GM13976 (cell line): ENCODE results near the gene EXOC4.

ENCODE experiments used
- DNase-seq: peaks from one replicate; pipeline ENCODE4 v3.0.0; 2012; ENCODE audit warnings: low spot score
- in situ Hi-C: fragments of 300-500 bp; cut with MboI; formaldehyde crosslinking; loops from one replicate; pipeline ENCODE4 v1.12.0; 2022; ENCODE audit warnings: low sequenced_read_pairs, mixed read lengths, inconsistent platforms; ENCODE audit not compliant: unreplicated experiment
- TF ChIP-seq, protein P1 (sequence below): IDR thresholded peaks from 2 replicates; pipeline ENCODE4 v1.5.1; 2012; ENCODE audit warnings: borderline replicate concordance, mild to moderate bottlenecking; ENCODE audit not compliant: insufficient read depth; ENCODE audit errors: extremely low read depth, missing control alignments, control extremely low read depth

Gene EXOC4

GRCh38 chr7:133582766-133583523 is 330.1 kb downstream of the EXOC4 start:
- TF ChIP-seq, protein P1, sequence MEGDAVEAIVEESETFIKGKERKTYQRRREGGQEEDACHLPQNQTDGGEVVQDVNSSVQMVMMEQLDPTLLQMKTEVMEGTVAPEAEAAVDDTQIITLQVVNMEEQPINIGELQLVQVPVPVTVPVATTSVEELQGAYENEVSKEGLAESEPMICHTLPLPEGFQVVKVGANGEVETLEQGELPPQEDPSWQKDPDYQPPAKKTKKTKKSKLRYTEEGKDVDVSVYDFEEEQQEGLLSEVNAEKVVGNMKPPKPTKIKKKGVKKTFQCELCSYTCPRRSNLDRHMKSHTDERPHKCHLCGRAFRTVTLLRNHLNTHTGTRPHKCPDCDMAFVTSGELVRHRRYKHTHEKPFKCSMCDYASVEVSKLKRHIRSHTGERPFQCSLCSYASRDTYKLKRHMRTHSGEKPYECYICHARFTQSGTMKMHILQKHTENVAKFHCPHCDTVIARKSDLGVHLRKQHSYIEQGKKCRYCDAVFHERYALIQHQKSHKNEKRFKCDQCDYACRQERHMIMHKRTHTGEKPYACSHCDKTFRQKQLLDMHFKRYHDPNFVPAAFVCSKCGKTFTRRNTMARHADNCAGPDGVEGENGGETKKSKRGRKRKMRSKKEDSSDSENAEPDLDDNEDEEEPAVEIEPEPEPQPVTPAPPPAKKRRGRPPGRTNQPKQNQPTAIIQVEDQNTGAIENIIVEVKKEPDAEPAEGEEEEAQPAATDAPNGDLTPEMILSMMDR, result no peak
- in situ Hi-C loops, result no loop called here
- no peak for DNase-seq

GRCh38 chr7:133583545-133584171 is 330.8 kb downstream of the EXOC4 start:
- TF ChIP-seq, protein P1, result no peak
- no peak for DNase-seq
- in situ Hi-C loops, result no loop called here

DNA sequence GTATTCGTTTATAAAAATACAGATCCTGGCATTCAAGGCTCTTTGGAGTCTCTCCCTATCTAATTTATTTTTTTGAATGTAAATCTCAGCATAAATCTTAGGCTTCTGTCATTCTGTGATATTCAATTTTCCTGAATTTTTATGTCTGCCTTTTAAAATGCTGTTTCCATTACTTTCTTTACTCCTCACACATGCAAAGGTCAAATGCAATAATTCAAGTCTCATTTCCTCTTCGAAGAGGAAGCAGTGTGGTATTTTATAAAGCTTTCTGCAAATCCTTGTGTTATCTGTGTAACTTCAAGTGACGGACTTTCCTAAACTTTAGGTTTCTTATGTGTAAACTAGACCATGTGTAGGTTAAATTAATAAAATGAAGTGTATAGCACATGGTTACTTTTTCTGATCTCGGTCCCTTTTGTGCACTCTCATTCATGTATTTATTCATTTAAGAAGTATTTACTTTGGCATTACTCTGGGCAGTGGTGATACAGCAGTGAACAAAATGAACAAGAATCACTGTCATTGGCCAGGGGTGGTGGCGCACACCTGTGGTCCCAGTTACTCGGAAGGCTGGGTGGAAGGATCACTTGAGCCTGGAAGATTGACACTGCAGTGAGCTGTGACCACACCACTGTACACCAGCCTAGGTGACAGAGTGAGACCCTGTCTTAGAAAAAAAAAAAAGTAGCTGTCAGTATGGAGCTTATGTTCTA is 332.2 kb downstream of the EXOC4 start:
- no peak for DNase-seq
- TF ChIP-seq, protein P1, result no peak
- in situ Hi-C loops, result no loop called here

- no peak for DNase-seq
- in situ Hi-C loops, result no loop called here
- TF ChIP-seq, protein P1, result no peak
Observed at GRCh38 chr7:133586253-133586652, 333.4 kb downstream of the EXOC4 start.

- TF ChIP-seq, protein P1, result no peak
- in situ Hi-C loops, result no loop called here
- DNase-seq, result no peak
Observed at GRCh38 chr7:133587903-133588302, 335.0 kb downstream of the EXOC4 start.

GRCh38 chr7:133590795-133591194 is 337.9 kb downstream of the EXOC4 start:
- no peak for DNase-seq
- TF ChIP-seq, protein P1, result no peak
- in situ Hi-C loops, result no loop called here
